ELF-1 (cell line): ENCODE measurements around the gene PAGR1.
"Not testable (repeated sequence)": the region's sequence is repeated elsewhere in the genome, so short reads cannot be mapped to it uniquely, and the experiment has no call there.

Experiments
- DNase-seq: peaks from one replicate; pipeline ENCODE4 v3.0.0-alpha.2; 2016; ENCODE audit warnings: low read depth, low spot score

Gene PAGR1

GRCh38 chr16:29815793-29816693 lies at the start of gene PAGR1:
PAGR1 (plus strand) TSS chr16:29816152; CDS start chr16:29816526, 374 bp downstream.
- DNase-seq, result peak; percentile 99

GRCh38 chr16:29766571-29766970 lies 49.4 kb upstream of the PAGR1 start:
- DNase-seq, result no peak

GRCh38 chr16:29767062-29767461 lies 48.9 kb upstream of the PAGR1 start:
- DNase-seq, result no peak

GRCh38 chr16:29769507-29769906 lies 46.4 kb upstream of the PAGR1 start:
- no peak for DNase-seq

- DNase-seq, result no peak
Measured at GRCh38 chr16:29770250-29770929, 45.6 kb upstream of the PAGR1 start.

- not testable (repeated sequence) for DNase-seq
Measured at GRCh38 chr16:29772330-29772729, 43.6 kb upstream of the PAGR1 start.

GRCh38 chr16:29774730-29775129 lies 41.2 kb upstream of the PAGR1 start:
- no peak for DNase-seq

- DNase-seq, result peak; percentile 32
Measured at GRCh38 chr16:29775742-29776408, 40.1 kb upstream of the PAGR1 start.

GRCh38 chr16:29777576-29778350 lies 38.2 kb upstream of the PAGR1 start, which contains the start of gene ZG16:
ZG16 (plus strand) TSS chr16:29778256; CDS start chr16:29779267, 1,011 bp downstream.
- DNase-seq, result no peak

- peak; percentile 93 for DNase-seq
Measured at GRCh38 chr16:29779474-29779873, 36.5 kb upstream of the PAGR1 start.

GRCh38 chr16:29783094-29783953 lies 32.6 kb upstream of the PAGR1 start:
- DNase-seq, result peak; percentile 72

- no peak for DNase-seq
Measured at GRCh38 chr16:29784157-29784556, 31.8 kb upstream of the PAGR1 start.

- peak; percentile 92 for DNase-seq
Measured at GRCh38 chr16:29784901-29785500, 31.0 kb upstream of the PAGR1 start.

- not testable (repeated sequence) for DNase-seq
Measured at GRCh38 chr16:29787155-29787554, 28.8 kb upstream of the PAGR1 start.

- DNase-seq, result no peak
Measured at GRCh38 chr16:29789775-29790182, 26.2 kb upstream of the PAGR1 start.

- peak; percentile 100 for DNase-seq
Measured at GRCh38 chr16:29790183-29790948, 25.6 kb upstream of the PAGR1 start, which contains the start of gene KIF22. KIF22 (plus strand) TSS chr16:29790751; CDS start chr16:29790760, 9 bp downstream.

- peak; percentile 41 for DNase-seq
Measured at GRCh38 chr16:29790949-29791844, 24.8 kb upstream of the PAGR1 start.
